ENCODE data around the gene ANKRD31. TPM values are rescaled to one million over a fixed set of nuclear protein-coding genes. Genes with fewer than 3 reads are reported as not detected.

Gene ANKRD31
- total RNA-seq, 2 donors from 2014 or later, result 0.41 to 3.7 TPM

GRCh38 chr5:75243100-75243499, 6.4 kb upstream of the ANKRD31 start:
- Histone ChIP-seq H3K36me3 (no peaks in the 10 kb centered on the region), H3K9me3 (no peaks in the 10 kb centered on the region), H3K4me3 (no peak overlapping the region), H3K4me1 (replicated peaks) (no peaks in the 10 kb centered on the region), H3K27ac (no peak overlapping the region), H3K27me3 (replicated peaks; ENCODE audit: insufficient read depth) (no peaks in the 10 kb centered on the region)
- no peak for DNase-seq (ENCODE audit: low spot score)
- intact Hi-C loops (cut with DNase I), result no loop called here
- TF ChIP-seq POLR2A (IDR thresholded peaks at IDR 0.05) (no peak), CTCF (IDR thresholded peaks at IDR 0.05) (no peak), POLR2AphosphoS5 (IDR thresholded peaks at IDR 0.05) (no peak)
- 39% methylated on average over 1 of the region's 1 CpG for WGBS

GRCh38 chr5:75242067-75242466, 5.4 kb upstream of the ANKRD31 start:
- Histone ChIP-seq H3K27me3 (replicated peaks; ENCODE audit: insufficient read depth) (no peaks in the 10 kb centered on the region), H3K36me3 (no peaks in the 10 kb centered on the region), H3K4me3 (no peak overlapping the region), H3K4me1 (replicated peaks) (no peaks in the 10 kb centered on the region), H3K9me3 (no peaks in the 10 kb centered on the region), H3K27ac (no peak overlapping the region)
- WGBS, result 86% methylated on average over 2 of the region's 2 CpGs
- TF ChIP-seq CTCF (IDR thresholded peaks at IDR 0.05), result no peak
- no peak for TF ChIP-seq POLR2AphosphoS5 (IDR thresholded peaks at IDR 0.05)
- TF ChIP-seq POLR2A (IDR thresholded peaks at IDR 0.05), result no peak
- no peak for DNase-seq (ENCODE audit: low spot score)
- intact Hi-C loops (cut with DNase I), result no loop called here

GRCh38 chr5:75239681-75240080, 3.0 kb upstream of the ANKRD31 start:
- intact Hi-C loops (cut with DNase I), result no loop called here
- TF ChIP-seq CTCF (IDR thresholded peaks at IDR 0.05) (no peak), POLR2AphosphoS5 (IDR thresholded peaks at IDR 0.05) (no peak), POLR2A (IDR thresholded peaks at IDR 0.05) (no peak)
- Histone ChIP-seq H3K27ac (no peak overlapping the region), H3K4me3 (no peak overlapping the region), H3K36me3 (no peaks in the 10 kb centered on the region), H3K9me3 (no peaks in the 10 kb centered on the region), H3K27me3 (replicated peaks; ENCODE audit: insufficient read depth) (no peaks in the 10 kb centered on the region), H3K4me1 (replicated peaks) (no peaks in the 10 kb centered on the region)
- 79% methylated on average over 2 of the region's 2 CpGs for WGBS
- DNase-seq (ENCODE audit: low spot score), result no peak

GRCh38 chr5:75235711-75236110, 967 bp downstream of the ANKRD31 start:
- WGBS, result 88% methylated on average over 4 of the region's 4 CpGs
- Histone ChIP-seq H3K4me3 (no peak overlapping the region), H3K36me3 (no peaks in the 10 kb centered on the region), H3K9me3 (no peaks in the 10 kb centered on the region), H3K27me3 (replicated peaks; ENCODE audit: insufficient read depth) (no peaks in the 10 kb centered on the region), H3K4me1 (replicated peaks) (no peaks in the 10 kb centered on the region), H3K27ac (no peak overlapping the region)
- intact Hi-C loops (cut with DNase I), result loop anchor here (2.0 kb wide), 2 partner anchors 183 to 445 kb away; partner anchors contain the start of gene GCNT4
- DNase-seq (ENCODE audit: low spot score), result no peak
- TF ChIP-seq POLR2AphosphoS5 (IDR thresholded peaks at IDR 0.05), result no peak
- no peak for TF ChIP-seq POLR2A (IDR thresholded peaks at IDR 0.05)
- TF ChIP-seq CTCF (IDR thresholded peaks at IDR 0.05), result no peak

- intact Hi-C loops (cut with DNase I), result no loop called here
These were observed 2.4 kb downstream of the ANKRD31 start for GRCh38 chr5:75234251-75234650.

More at GRCh38 chr5:75234251-75234650, 2.4 kb downstream of the ANKRD31 start:
- Histone ChIP-seq H3K4me3 (no peak overlapping the region), H3K4me1 (replicated peaks) (no peaks in the 10 kb centered on the region), H3K27me3 (replicated peaks; ENCODE audit: insufficient read depth) (no peaks in the 10 kb centered on the region), H3K9me3 (no peaks in the 10 kb centered on the region), H3K36me3 (no peaks in the 10 kb centered on the region), H3K27ac (no peak overlapping the region)
- no peak for DNase-seq (ENCODE audit: low spot score)
- no peak for TF ChIP-seq CTCF (IDR thresholded peaks at IDR 0.05)
- no peak for TF ChIP-seq POLR2AphosphoS5 (IDR thresholded peaks at IDR 0.05)
- TF ChIP-seq POLR2A (IDR thresholded peaks at IDR 0.05), result no peak

All from prostate gland (tissue), 2 donors.